ENCODE results near the gene SERTAD3.

DNA sequence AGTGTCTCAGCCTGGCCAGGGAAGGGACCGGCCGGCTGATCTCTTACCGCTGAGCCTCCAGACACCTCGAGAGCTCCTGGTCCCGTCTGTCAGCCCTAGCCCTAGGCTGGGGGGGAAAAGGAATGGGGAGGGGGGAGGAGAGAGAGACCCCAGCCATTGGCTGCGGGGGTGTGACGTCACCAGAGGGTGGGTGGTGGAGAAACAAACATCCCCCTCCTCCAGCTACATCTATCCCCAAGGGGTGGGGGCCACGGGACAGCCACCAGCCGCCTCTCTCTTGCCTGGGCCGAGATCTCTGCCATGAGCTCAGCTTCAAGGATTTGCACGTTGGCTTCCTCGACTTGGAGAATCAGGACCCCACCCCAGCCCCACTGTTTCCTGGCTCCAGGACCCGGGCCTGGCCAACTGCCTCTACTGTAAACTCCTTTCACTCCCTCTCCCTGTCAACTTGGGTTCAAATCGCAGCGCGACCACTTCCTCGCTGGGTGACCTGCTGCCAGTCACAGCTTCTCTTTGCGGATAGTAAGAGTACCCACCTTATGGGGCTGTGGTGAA, 30.8 kb downstream of the SERTAD3 start, which contains the start of gene PRX:
- TF ChIP-seq POLR2A (IDR thresholded peaks at IDR 0.05) (no peak), CTCF (IDR thresholded peaks at IDR 0.05) (no peak)

Measured in lower leg skin (tissue), 3 donors.